HepG2 (cell line): ENCODE results near the gene MYH9. TPM values are rescaled to one million over a fixed set of nuclear protein-coding genes. Genes with fewer than 3 reads are reported as not detected.

Experiments used
- ATF5 ChIP-seq: sonication (generic); formaldehyde crosslinking; IDR thresholded peaks from 2 replicates; pipeline ENCODE4 v1.4.0; 2020; ENCODE audit warnings: mild to moderate bottlenecking, low read depth, missing genetic modification reagents
- BCLAF1 ChIP-seq: fragments of 450-650 bp; IDR thresholded peaks from 2 replicates; pipeline ENCODE4 v1.6.1; 2017; ENCODE audit warnings: mild to moderate bottlenecking
- FLYWCH1 ChIP-seq: sonication (generic); formaldehyde crosslinking; IDR thresholded peaks from 2 replicates; pipeline ENCODE4 v1.8.1; 2023; ENCODE audit warnings: mild to moderate bottlenecking, missing genetic modification reagents
- JARID2 ChIP-seq: sonication (generic); formaldehyde crosslinking; IDR thresholded peaks from 2 replicates; pipeline ENCODE4 v1.8.1; 2023; ENCODE audit warnings: missing genetic modification reagents, inconsistent platforms; ENCODE audit not compliant: insufficient replicate concordance
- JUN ChIP-seq: sonication (generic); formaldehyde crosslinking; IDR thresholded peaks from 2 replicates; pipeline ENCODE4 v1.4.0; 2020; ENCODE audit warnings: mild to moderate bottlenecking, missing genetic modification reagents
- KDM6A ChIP-seq: IDR thresholded peaks from 2 replicates; pipeline ENCODE4 v1.6.1; 2016; ENCODE audit warnings: low read depth
- LCORL ChIP-seq, 2 experiments: fragments of 450-650 bp in 1 of 2; sonication (generic) in 1 of 2; formaldehyde crosslinking in 1 of 2; IDR thresholded peaks; 2 replicates each; pipeline versions ENCODE4 v1.5.0 to v1.6.1; 2017 to 2020; ENCODE audit warnings: antibody characterized with exemption in 1 of 2, missing genetic modification reagents in 1 of 2
- MEF2D ChIP-seq: sonication (generic); formaldehyde crosslinking; IDR thresholded peaks from 2 replicates; pipeline ENCODE4 v1.5.1; 2020; ENCODE audit warnings: mild to moderate bottlenecking, missing genetic modification reagents
- NFATC3 ChIP-seq: sonication (generic); formaldehyde crosslinking; IDR thresholded peaks from 2 replicates; pipeline ENCODE4 v1.5.1; 2020; ENCODE audit warnings: mild to moderate bottlenecking, missing genetic modification reagents
- NR2F6 ChIP-seq, 2 experiments: IDR thresholded peaks; 2 replicates each; pipeline ENCODE4 v1.6.1; 2016; ENCODE audit warnings: antibody characterized with exemption in 1 of 2, mild to moderate bottlenecking in 1 of 2
- NRL ChIP-seq: sonication (generic); formaldehyde crosslinking; IDR thresholded peaks from 2 replicates; pipeline ENCODE4 v1.5.0; 2020; ENCODE audit warnings: missing genetic modification reagents, mild to moderate bottlenecking, moderate library complexity, borderline replicate concordance
- PRDM4 ChIP-seq: sonication (generic); formaldehyde crosslinking; IDR thresholded peaks from 2 replicates; pipeline ENCODE4 v1.9.0; 2021; ENCODE audit warnings: missing genetic modification reagents, borderline replicate concordance
- RARA ChIP-seq: IDR thresholded peaks from 2 replicates; pipeline ENCODE4 v1.6.1; 2016; ENCODE audit warnings: missing genetic modification reagents, missing compliant biosample characterization
- RBM39 ChIP-seq: fragments of 200-400 bp; formaldehyde crosslinking; IDR thresholded peaks from one replicate; pipeline ENCODE4 v1.6.1; 2018; ENCODE audit warnings: antibody characterized with exemption, mild to moderate bottlenecking, low read depth, low read length; ENCODE audit not compliant: poor library complexity, severe bottlenecking
- SAP130 ChIP-seq: IDR thresholded peaks from 2 replicates; pipeline ENCODE4 v1.6.1; 2016; ENCODE audit warnings: low read depth
- SRY ChIP-seq: sonication (generic); formaldehyde crosslinking; IDR thresholded peaks from 2 replicates; pipeline ENCODE4 v1.8.0; 2022; ENCODE audit warnings: mild to moderate bottlenecking, missing genetic modification reagents
- ZBTB37 ChIP-seq: sonication (generic); formaldehyde crosslinking; IDR thresholded peaks from 2 replicates; pipeline ENCODE4 v1.4.0; 2020; ENCODE audit warnings: mild to moderate bottlenecking, missing genetic modification reagents
- ZC3H4 ChIP-seq: sonication (generic); formaldehyde crosslinking; IDR thresholded peaks from 2 replicates; pipeline ENCODE4 v1.4.0; 2020; ENCODE audit warnings: missing genetic modification reagents, borderline replicate concordance
- ZFY ChIP-seq: sonication (generic); formaldehyde crosslinking; IDR thresholded peaks from 2 replicates; pipeline ENCODE4 v1.4.0; 2020; ENCODE audit warnings: missing genetic modification reagents
- ZMYM3 ChIP-seq: sonication (generic); formaldehyde crosslinking; IDR thresholded peaks from 2 replicates; pipeline ENCODE4 v1.5.1; 2020; ENCODE audit warnings: mild to moderate bottlenecking, missing genetic modification reagents
- ZNF547 ChIP-seq: sonication (generic); formaldehyde crosslinking; IDR thresholded peaks from 2 replicates; pipeline ENCODE4 v1.5.1; 2020; ENCODE audit warnings: mild to moderate bottlenecking, missing genetic modification reagents
- ZNF619 ChIP-seq: sonication (generic); formaldehyde crosslinking; IDR thresholded peaks from 2 replicates; pipeline ENCODE4 v1.4.0; 2020; ENCODE audit warnings: mild to moderate bottlenecking, missing genetic modification reagents
- ZNF652 ChIP-seq: IDR thresholded peaks from 2 replicates; pipeline ENCODE4 v1.6.1; 2016; ENCODE audit warnings: low read depth, borderline replicate concordance
- polyA plus RNA-seq, 8 experiments: library from polyadenylated mRNA; depleted of rRNA in 3 of 8; stranded (reverse) in 7 of 8; unstranded in 1 of 8; fragments of >200 nt; fragmentation: Illumina TruSeq in 4 of 8; extraction: Trizol in 4 of 8; gene quantifications; 2 replicates each; pipeline versions ENCODE4 v1.2.1 to v1.2.3, GENCODE V29; 2011 to 2016; ENCODE audit warnings: low read depth in 4 of 8, missing spikeins in 1 of 8, mixed read lengths in 1 of 8; ENCODE audit not compliant: insufficient read depth in 1 of 8
- total RNA-seq, 5 experiments: library from RNA; depleted of rRNA; stranded (reverse); fragments of >200 nt; fragmentation: Illumina TruSeq; extraction: Trizol; gene quantifications; 2 replicates each; pipeline ENCODE4 v1.2.3, GENCODE V29; 2016; ENCODE audit warnings: low read depth in 1 of 5

The MYH9 gene
- total and polyA plus RNA-seq, 2 of the 13 experiments (the other 11 are each of a cell fraction or from before 2014, with no cell fraction given), result 50.7 to 98.5 TPM

GRCh38 chr22:36411589-36412258 lies 24.0 kb upstream of the MYH9 start (continued):
- TF ChIP-seq PRDM4 (CRISPR knock-in tag) (no peak), NFATC3 (no peak), ZBTB37 (CRISPR knock-in tag) (0 out of 2 replicates have a peak, but pooled peaks have one; percentile 48), FLYWCH1 (CRISPR knock-in tag) (no peak), LCORL (IDR thresholded peaks at IDR 0.05) (peak; percentile 92), LCORL (CRISPR knock-in tag; IDR thresholded peaks at IDR 0.05) (peak; percentile 66), MEF2D (CRISPR knock-in tag) (0 out of 2 replicates have a peak, but pooled peaks have one; percentile 48), ATF5 (0 out of 2 replicates have a peak, but pooled peaks have one; percentile 2), ZMYM3 (peak; percentile 75; the same call in 1 of the 2 replicates), BCLAF1 (no peak), SAP130 (peak; percentile 75), JARID2 (no peak), JUN (no peak), RBM39 (no peak), ZNF547 (CRISPR knock-in tag) (0 out of 2 replicates have a peak, but pooled peaks have one; percentile 31), NR2F6 (IDR thresholded peaks at IDR 0.05) (peak; percentile 69), NR2F6 (CRISPR knock-in tag; IDR thresholded peaks at IDR 0.05) (peak; percentile 78), RARA (CRISPR knock-in tag) (peak; percentile 87), ZFY (CRISPR knock-in tag) (0 out of 2 replicates have a peak, but pooled peaks have one; percentile 14), KDM6A (CRISPR knock-in tag) (peak; percentile 16; the same call in 1 of the 2 replicates), ZNF652 (CRISPR knock-in tag) (0 out of 2 replicates have a peak, but pooled peaks have one; percentile 10), NRL (CRISPR knock-in tag) (no peak), ZC3H4 (CRISPR knock-in tag) (no peak), SRY (CRISPR knock-in tag) (no peak), ZNF619 (CRISPR knock-in tag) (no peak)
